Endothelial cell of umbilical vein (primary cell): Measurements from ENCODE around the gene CYBC1. TPM values are rescaled to one million over a fixed set of nuclear protein-coding genes. Genes with fewer than 3 reads are reported as not detected.

Experiments
- BruUV-seq: library from RNA; stranded (reverse); fragments of 400-500 nt; replicated peaks from 2 replicates; lab custom pipeline; 2021; lab: Mats Ljungman, UMichigan
- CTCF ChIA-PET: fragments of 300-600, 350-600 bp; sonication (Branson Sonifier 250); formaldehyde crosslinking; loops from one replicate; lab custom pipeline; 2021; ENCODE audit warnings: antibody characterized with exemption, inconsistent platforms; lab: Charles Lee
- POLR2A ChIA-PET: fragments of 300-600, 350-600 bp; sonication (Branson Sonifier 250); formaldehyde crosslinking; loops from one replicate; lab custom pipeline; 2021; ENCODE audit warnings: antibody characterized with exemption, inconsistent platforms; lab: Charles Lee
- DNase-seq: peaks from one replicate; pipeline ENCODE4 v3.0.0-alpha.2; 2011; ENCODE audit warnings: low read depth, low spot score
- FAIRE-seq: peaks from 2 replicates; lab custom pipeline; 2011; peaks lifted over from hg19 to GRCh38; lab: Jason Lieb, UNC
- H2AFZ ChIP-seq: 2 replicates; pipeline ENCODE4 v1.6.0; 2012; ENCODE audit warnings: low read depth, low read length, control low read depth, inconsistent platforms
- H3K27ac ChIP-seq: 2 replicates; pipeline ENCODE4 v1.5.1; 2011; ENCODE audit warnings: low read depth, mild to moderate bottlenecking, control low read depth, low read length, moderate library complexity; ENCODE audit not compliant: insufficient read depth
- H3K27me3 ChIP-seq, 2 experiments: 2 replicates each; pipeline versions ENCODE4 v1.6.0 to v1.6.1; 2011; ENCODE audit warnings: low read length in 2 of 2, mixed read lengths in 1 of 2; ENCODE audit not compliant: control insufficient read depth in 2 of 2, insufficient read depth in 2 of 2
- H3K36me3 ChIP-seq, 2 experiments: 2 replicates in 1 of 2; 3 replicates in 1 of 2; pipeline ENCODE4 v1.5.1; 2011; ENCODE audit warnings: low read length in 2 of 2, mild to moderate bottlenecking in 1 of 2, moderate library complexity in 1 of 2; ENCODE audit not compliant: control insufficient read depth in 2 of 2, insufficient read depth in 2 of 2; ENCODE audit errors: extremely low read depth in 1 of 2
- H3K4me1 ChIP-seq: 3 replicates; pipeline ENCODE4 v1.5.1; 2011; ENCODE audit warnings: mild to moderate bottlenecking, low read length; ENCODE audit not compliant: control insufficient read depth, insufficient read depth; ENCODE audit errors: extremely low read depth
- H3K4me2 ChIP-seq: 2 replicates; pipeline ENCODE4 v1.6.1; 2011; ENCODE audit warnings: low read length, control low read depth, mixed read lengths; ENCODE audit not compliant: insufficient read depth
- H3K4me3 ChIP-seq, 3 experiments: fragments of 200-600 bp in 1 of 3; sonication (generic), shearing (Covaris generic) in 1 of 3; replicated peaks in 1 of 3; 2 replicates each; pipeline ENCODE4 v1.5.1; 2011 to 2016; ENCODE audit warnings: control low read depth in 3 of 3, low read length in 3 of 3, mild to moderate bottlenecking in 2 of 3, inconsistent platforms in 1 of 3, low read depth in 1 of 3, moderate library complexity in 1 of 3; ENCODE audit not compliant: insufficient read depth in 1 of 3
- H3K79me2 ChIP-seq: 2 replicates; pipeline ENCODE4 v1.6.0; 2012; ENCODE audit warnings: low read length, inconsistent platforms; ENCODE audit not compliant: control insufficient read depth, insufficient read depth
- H3K9ac ChIP-seq: replicated peaks from 2 replicates; pipeline ENCODE3; 2011; ENCODE audit warnings: low read length, control low read depth; ENCODE audit not compliant: insufficient read depth; ENCODE audit errors: extremely low read depth
- H3K9me1 ChIP-seq: replicated peaks from 3 replicates; pipeline ENCODE4 v1.6.0; 2011; ENCODE audit warnings: mild to moderate bottlenecking, low read length; ENCODE audit not compliant: control insufficient read depth, insufficient read depth; ENCODE audit errors: extremely low read depth
- H3K9me3 ChIP-seq: replicated peaks from 2 replicates; pipeline ENCODE4 v1.5.1; 2012; ENCODE audit warnings: low read length, inconsistent platforms; ENCODE audit not compliant: control insufficient read depth, insufficient read depth
- H4K20me1 ChIP-seq: replicated peaks from 2 replicates; pipeline ENCODE3; 2011; ENCODE audit warnings: mild to moderate bottlenecking, low read length; ENCODE audit not compliant: control insufficient read depth, insufficient read depth; ENCODE audit errors: extremely low read depth
- EZH2 ChIP-seq: IDR thresholded peaks from 2 replicates; pipeline ENCODE4 v1.6.1; 2012; ENCODE audit warnings: borderline replicate concordance, low read depth, mild to moderate bottlenecking, moderate library complexity, low read length, inconsistent platforms; ENCODE audit not compliant: severe bottlenecking
- FOS ChIP-seq: IDR thresholded peaks from 2 replicates; pipeline ENCODE4 v1.6.1; 2011; ENCODE audit warnings: mild to moderate bottlenecking, low read length, moderate library complexity, borderline replicate concordance; ENCODE audit not compliant: insufficient read depth
- GATA2 ChIP-seq: IDR thresholded peaks from 2 replicates; pipeline ENCODE4 v1.7.0; 2011; ENCODE audit warnings: low read depth, mild to moderate bottlenecking, moderate library complexity, mixed read lengths, low read length; ENCODE audit not compliant: insufficient read length, insufficient read depth
- POLR2A ChIP-seq: IDR thresholded peaks from 2 replicates; pipeline ENCODE4 v1.6.1; 2012; ENCODE audit warnings: low read depth, mild to moderate bottlenecking, control low read depth, low read length
- dilution Hi-C: fragments of 300-500 bp; cut with MboI; formaldehyde crosslinking; loops from one replicate; pipeline ENCODE4 v1.15.0; 2019; ENCODE audit warnings: low sequenced_read_pairs; ENCODE audit not compliant: extremely low pct_ligation_motif_present
- intact Hi-C: fragments of 100-400 bp; cut with micrococcal nuclease; formaldehyde crosslinking; loops from one replicate; pipeline ENCODE4 v1.10.0; 2022
- polyA plus RNA-seq, 4 experiments: library from polyadenylated mRNA; depleted of rRNA in 3 of 4; stranded (reverse) in 3 of 4; unstranded in 1 of 4; fragments of >200 nt; gene quantifications; 2 replicates each; pipeline versions ENCODE4 v1.2.1 to v1.2.3, GENCODE V29; 2011 to 2012; ENCODE audit warnings: missing spikeins in 1 of 4
- total RNA-seq: library from RNA; stranded (reverse); gene quantifications from 2 replicates; pipeline ENCODE4 v1.2.3, GENCODE V29; 2021

Gene CYBC1
- total and polyA plus RNA-seq, 2 donors (not counting 3 experiments of a cell fraction or from before 2014, with no cell fraction given): 71.8 to 81.5 TPM

- H4K20me1 ChIP-seq: no peaks in the 10 kb centered on the region
- ChIA-PET POLR2A (no interaction called here), CTCF (no interaction called here)
- no peak overlapping the region for H3K4me2 ChIP-seq
- H2AFZ ChIP-seq: no peak overlapping the region
- FAIRE-seq (no peak), DNase-seq (no peak)
- H3K36me3 ChIP-seq: peaks cover 5 to 43% of the 10 kb centered on the region in 2 experiments
- no peaks in the 10 kb centered on the region for H3K9me1 ChIP-seq
- peaks cover 3% of the 10 kb centered on the region for H3K4me1 ChIP-seq
- no peak overlapping the region for H3K4me3 ChIP-seq
- H3K27ac ChIP-seq: no peak overlapping the region
- no peak overlapping the region for H3K9ac ChIP-seq
- no peaks in the 10 kb centered on the region for H3K27me3 ChIP-seq
- dilution Hi-C loops (no loop called here), intact Hi-C loops (no loop called here)
- H3K9me3 ChIP-seq: no peaks in the 10 kb centered on the region
- no peaks in the 10 kb centered on the region for H3K79me2 ChIP-seq
- BruUV-seq: no TSS peak
- TF ChIP-seq GATA2 (no peak), FOS (no peak)
Measured at GRCh38 chr17:82463925-82464566, 13.5 kb upstream of the CYBC1 start.

GRCh38 chr17:82463391-82463790, 12.8 kb upstream of the CYBC1 start:
- TF ChIP-seq POLR2A (no peak), EZH2 (no peak), GATA2 (no peak)
- no peaks in the 10 kb centered on the region for H3K9me1 ChIP-seq
- H3K36me3 ChIP-seq: peaks cover 0 to 38% of the 10 kb centered on the region in 2 experiments
- H3K27ac ChIP-seq: no peak overlapping the region
- H3K9ac ChIP-seq: no peak overlapping the region
- POLR2A ChIA-PET: no interaction called here
- dilution Hi-C loops: no loop called here
- no peaks in the 10 kb centered on the region for H3K27me3 ChIP-seq
- no peak overlapping the region for H2AFZ ChIP-seq
- H3K9me3 ChIP-seq: no peaks in the 10 kb centered on the region
- no peaks in the 10 kb centered on the region for H3K79me2 ChIP-seq
- no TSS peak for BruUV-seq
- H3K4me2 ChIP-seq: no peak overlapping the region
- peaks cover 3% of the 10 kb centered on the region for H3K4me1 ChIP-seq
- no peak for DNase-seq
- intact Hi-C loops: no loop called here
- CTCF ChIA-PET: no interaction called here
- no peaks in the 10 kb centered on the region for H4K20me1 ChIP-seq
- no peak overlapping the region for H3K4me3 ChIP-seq
- FAIRE-seq: no peak
